HG03066 (cell line): ENCODE measurements around the gene RDH13.
"Not testable (repeated sequence)": the region's sequence is repeated elsewhere in the genome, so short reads cannot be mapped to it uniquely, and the experiment has no call there.

ENCODE experiments used
- ATAC-seq: cut with Tn5 transposase; IDR thresholded peaks from one replicate; pipeline ENCODE4 v1.9.1; 2021; ENCODE audit warnings: low read depth; ENCODE audit not compliant: unreplicated experiment

Gene RDH13

DNA sequence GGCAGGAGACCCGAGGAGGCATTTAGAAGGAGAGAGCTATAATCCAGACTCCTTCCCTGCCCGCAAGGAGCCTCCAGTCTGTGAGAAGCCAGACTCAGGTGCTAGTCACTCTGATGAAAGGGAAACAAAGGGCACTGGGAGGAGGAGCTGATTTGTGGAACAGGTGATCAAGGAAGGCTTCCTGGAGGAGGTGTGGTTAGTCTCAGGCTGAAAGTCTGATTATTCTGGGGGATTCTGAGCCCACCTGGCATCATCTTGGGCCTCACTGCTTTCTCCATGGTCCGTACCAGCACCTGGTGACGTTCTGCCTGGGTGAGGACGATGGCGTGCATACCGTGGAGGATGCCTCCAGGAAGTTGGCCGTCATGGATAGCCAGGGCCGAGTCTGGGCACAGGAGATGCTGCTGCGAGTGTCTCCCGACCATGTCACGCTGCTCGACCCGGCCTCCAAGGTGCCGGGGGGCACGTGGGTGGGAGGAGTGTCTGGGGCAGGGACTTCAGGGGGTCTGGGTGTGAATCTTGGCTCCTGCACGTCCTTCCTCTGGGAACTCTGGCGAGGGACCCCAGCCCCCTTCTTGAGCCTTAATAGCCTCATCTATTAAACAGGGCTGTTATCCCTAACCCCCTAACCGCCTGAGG lies 16.6 kb upstream of the RDH13 start:
- no peak for ATAC-seq

DNA sequence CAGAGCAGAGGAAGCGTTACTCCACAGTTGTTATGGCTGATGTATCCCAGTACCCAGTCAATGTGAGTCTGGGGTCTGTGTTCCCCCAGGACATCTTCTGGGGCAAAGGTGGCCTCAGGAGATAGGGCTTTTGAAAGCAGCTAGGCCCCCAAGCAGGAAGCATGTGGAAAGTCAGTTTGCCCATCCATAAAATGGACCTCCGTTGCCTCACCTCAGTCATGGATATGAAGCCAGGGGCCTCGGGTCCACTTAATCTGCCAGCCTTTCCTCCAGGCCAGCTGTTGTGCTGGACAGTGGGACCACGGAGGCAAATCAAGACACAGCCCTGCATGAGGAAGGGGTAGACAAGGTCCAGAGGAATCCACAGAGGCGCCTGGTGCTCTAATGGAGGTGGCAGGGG lies 16.0 kb upstream of the RDH13 start:
- ATAC-seq: no peak

DNA sequence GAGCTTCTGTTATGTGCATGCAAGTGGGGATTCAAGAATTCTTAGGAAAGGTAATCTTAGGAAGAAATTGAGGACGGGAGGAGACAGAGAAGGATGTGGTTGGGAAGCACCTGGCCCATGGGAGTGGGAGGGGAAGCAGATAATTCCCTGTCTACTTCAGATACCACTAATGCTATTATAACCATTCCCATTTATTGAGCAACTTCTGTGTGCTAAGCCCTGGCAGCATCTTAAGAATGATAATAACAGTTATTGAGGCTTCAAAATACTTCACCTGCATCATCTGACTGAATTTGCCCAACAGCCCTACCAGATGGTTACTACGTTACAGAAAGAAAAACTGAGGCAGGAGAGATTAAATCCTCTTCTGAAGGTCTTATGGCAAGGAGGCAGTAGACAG lies 14.2 kb upstream of the RDH13 start:
- ATAC-seq: no peak

DNA sequence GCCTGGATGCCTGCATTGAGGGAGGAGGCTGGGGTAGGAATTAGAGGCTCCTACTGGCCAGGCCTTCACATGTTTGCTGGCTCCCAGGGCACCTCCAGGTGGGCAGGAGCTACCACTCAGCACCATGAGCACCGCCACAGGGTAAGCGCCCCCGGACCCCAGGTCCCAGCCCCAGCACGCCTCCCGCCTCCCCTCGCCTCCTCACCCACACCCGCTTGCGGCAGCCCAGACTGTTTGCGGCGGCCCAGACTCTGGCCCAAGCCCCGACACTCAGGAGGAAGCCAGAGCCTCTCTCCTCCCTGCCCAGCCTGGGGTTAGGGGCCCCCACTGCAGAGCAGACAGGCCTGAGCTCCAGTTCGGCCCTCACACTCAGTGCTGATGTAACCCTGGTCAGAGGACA lies 13.4 kb upstream of the RDH13 start:
- no peak for ATAC-seq

DNA sequence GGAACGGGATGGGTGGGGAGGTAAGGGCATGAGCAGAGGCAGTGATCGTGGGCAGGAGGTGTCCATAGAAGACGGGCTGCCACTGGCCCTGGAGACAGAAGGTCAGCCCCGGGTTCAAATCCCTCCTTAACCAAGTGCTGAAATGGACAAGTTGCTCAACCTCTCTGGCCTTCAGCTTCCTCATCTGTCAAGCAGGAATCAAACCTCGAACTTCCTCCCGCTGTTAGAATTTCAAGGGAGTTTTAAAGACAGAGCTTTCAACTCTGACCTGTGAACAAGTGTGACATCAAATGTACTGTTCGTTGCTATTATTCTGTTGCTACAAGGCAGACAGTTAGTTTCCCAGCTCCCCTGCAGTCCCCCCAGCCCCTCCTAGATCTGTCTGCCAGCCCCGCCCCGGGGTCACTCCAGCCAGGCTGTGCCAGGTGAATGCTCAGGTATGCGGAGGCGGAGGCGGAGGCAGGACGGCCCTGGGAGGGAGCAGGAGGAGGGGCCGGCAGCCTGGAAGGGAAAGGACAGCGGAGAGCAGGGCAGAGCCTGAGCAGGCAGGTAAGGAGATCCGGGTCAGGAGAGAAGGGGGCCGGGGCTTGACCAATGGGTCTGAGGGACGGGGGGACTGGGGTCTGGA lies 12.5 kb upstream of the RDH13 start, which contains the start of gene EPS8L1:
Gene EPS8L1, plus strand, starts transcription at position 499 of the 628 bp plus-strand sequence. CDS start 576 bp downstream, outside the sequence.
- ATAC-seq: no peak

DNA sequence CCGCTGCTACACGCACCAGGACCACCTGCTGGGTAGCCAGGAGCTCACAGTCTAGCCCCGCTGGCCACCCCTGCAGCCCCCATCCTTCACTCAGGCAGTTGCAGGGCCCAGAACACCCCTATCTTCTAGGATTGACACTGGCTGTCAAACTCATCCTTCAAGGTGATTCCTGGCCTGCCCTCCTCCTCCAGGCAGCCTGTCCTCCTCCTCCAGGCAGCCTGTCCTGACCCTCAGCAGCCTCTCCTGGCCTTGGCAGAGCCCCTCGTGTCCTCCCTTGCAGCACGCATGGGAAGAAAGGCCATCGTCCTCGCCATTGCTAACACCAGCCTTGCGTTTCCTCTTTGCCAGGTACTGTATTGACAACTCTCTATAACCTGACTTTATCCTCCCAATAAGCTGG lies 9.0 kb upstream of the RDH13 start:
- no peak for ATAC-seq

DNA sequence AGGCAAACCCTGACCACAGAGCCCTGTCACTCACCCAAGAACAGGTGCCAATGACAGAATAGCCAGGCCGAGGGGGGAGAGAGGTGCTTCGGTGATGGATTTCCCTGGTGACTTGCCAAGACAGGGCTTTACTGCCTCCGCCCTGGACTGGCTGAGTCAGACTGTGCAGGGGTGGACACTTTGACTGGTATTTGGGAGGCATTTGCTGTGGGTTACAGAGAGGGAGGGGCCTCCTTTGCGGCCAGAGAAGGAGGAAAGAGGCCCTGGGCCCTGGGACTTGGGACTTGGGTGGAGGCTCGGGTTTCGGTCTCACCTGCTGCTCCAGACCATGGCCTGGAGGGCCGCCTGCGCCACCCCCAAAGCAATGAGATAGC lies 8.2 kb upstream of the RDH13 start:
- no peak for ATAC-seq

DNA sequence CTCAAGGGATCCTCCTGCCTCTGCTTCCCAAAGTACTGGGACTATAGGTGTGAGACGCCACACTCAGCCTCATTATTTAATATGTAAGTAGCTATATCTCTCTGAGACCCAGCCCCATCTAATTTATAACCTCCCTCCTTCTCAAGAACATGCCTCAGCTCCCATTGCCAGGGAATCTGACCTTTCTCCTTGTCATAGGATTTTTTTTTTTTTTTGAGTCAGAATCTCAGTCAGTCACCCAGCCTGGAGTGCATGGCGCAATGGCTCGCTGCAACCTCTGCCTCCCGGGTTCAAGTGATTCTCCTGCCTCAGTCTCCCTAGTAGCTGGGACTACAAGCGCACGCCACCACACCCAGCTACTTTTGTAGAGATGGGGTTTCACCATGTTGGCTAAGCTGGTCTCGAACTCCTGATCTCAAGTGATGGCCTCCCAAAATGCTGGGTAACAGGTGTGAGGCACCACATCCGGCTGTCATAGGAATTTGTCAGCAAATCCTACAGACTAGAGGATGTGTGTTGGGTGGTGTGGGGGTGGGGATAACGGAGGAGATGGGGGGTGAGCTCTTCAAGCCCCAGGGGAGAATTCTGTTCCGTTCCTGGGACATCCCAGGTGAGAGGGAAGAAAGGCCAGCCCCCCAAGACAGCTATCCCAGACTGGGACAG lies 7.6 kb upstream of the RDH13 start:
- no peak for ATAC-seq

DNA sequence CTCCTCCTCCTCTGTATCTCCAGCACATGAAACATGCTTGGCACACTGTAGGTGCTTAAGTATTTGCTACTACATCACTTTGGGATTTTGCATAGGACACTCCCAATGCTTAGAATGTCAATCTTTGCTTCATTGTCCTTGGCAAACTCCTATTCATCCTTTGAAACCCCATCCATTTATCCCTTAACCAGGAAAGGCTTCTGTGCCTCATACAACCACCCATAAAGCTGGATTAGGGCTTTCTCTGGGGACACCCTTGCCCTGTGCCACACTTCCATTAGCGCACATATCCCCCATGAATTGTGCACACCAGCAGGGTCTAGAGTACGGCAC lies 6.9 kb upstream of the RDH13 start:
- no peak for ATAC-seq

DNA sequence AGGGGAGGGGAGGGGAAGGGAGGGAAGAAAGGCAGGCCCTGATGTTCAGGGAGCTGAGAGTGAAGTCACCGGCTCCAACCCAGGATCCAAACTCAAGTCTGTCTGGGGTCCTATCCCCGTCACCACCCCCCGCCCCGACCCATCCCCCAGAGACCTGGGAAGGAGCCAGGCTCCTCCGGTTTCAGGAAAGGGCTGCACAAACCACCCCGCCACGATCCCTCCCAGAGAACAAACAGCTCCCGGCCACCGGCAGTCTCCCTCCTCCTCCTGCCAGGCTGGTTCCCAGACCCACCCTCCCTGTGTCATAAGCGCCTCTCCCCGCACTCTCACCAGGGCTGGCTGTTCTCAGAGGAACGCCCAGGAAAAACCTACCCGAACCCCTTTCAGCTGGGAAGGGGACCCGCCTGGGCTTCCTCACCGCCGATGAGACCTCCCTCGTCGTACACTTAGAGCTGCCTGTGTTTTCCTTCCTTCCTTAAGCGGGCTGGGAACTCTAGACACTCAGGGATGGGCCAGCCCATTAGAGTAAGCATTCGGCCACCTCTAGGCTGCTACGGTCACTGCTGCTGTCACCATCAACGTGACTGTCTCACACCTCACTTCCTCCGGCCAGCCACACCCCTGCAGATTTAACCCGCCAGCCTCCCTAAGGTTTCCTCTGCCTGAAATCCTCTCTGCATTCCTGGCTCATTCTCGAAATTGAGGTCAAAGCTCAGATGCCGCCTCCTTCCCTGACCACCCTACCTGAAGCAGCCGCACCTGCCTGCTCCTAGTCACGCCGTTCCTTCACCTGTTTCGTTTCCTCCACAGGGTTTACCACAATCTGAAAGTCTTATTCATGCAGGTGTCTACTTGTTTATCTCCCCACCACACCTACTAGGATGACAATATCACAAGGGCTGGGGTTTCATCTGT lies 6.3 kb upstream of the RDH13 start:
- ATAC-seq: no peak

DNA sequence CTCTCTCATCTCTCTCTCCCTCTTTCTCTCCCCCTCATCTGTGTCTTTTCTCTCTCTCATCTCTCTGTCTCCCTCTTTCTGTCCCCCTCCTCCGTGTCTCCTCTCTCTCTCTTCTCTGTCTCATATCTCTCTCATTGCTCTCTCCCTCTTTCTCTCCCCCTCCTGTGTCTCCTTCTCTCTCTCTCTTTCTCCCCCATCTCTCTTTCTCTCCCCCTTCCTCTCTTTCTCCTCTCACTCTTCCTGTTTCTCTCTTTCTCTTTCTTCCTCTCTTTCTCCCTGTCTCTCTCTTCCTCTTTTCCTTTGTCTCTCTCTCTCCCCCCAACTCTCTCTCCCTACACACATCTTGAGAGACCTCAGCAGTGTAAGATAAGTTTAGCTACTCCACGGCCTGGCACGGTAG lies 4.9 kb upstream of the RDH13 start:
- no peak for ATAC-seq

DNA sequence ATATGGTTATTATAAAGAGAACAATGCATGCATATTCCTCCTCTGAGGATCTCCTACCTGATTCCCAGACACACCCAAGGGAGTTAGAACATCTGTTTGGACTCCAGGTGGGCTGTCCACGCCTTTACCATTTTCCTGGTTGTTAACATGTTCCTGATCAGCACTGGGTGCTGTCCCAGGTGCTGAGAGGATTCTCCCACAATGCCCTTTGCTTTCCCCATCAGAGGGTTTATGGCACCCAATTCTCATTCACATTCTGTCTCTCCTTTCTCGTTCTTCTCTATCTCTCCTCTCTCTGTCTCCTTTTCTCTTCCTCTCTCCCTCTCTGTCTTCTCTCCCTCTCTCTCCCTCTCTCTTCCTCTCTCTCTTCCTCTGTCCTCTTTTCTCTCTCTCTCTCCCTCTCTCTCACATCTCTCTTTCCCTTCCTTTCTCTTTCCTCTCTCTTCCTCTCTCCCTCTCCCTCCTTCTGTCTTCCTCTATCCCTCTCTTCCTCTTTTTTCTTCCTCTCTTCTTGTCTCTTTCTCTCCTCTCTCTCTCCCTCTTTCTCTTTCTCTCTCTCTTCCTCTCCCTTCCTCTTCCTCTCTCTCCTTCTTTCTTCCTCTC lies 3.3 kb upstream of the RDH13 start:
- ATAC-seq: no peak

DNA sequence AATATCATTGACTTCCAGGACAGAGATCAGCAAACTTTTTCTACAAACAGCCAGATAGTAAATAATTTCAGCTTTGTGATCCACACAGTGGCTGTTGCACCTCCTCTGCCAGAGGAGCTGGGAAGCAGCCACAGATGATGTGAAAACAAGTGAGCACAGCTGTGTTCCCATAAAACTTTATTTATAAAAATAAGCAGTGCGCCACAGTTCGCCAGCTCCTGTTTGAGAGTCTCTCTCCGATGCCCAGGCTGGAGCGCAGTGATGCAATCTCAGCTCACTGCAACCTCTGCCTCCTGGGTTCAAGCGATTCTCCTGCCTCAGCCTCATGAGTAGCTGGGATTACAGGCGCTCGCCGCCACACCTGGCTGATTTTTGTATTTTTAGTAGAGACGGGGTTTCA lies 2.6 kb upstream of the RDH13 start:
- not testable (repeated sequence) for ATAC-seq

DNA sequence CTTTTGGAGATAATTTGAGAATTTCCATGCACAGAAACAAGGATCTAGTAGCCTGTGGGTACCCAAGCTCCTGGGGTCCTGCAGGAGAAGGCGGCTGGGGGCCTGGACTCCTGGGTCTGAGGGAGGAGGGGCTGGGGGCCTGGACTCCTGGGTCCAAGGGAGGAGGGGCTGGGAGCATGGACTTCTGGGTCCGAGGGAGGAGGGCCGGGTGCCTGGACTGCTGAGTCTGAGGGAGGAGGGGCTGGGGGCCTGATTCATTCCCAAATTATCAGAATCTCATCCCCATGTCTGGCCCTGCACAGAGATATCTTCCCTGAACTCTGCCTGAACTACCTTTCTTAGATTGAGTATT lies 520 bp upstream of the RDH13 start:
- ATAC-seq: no peak

DNA sequence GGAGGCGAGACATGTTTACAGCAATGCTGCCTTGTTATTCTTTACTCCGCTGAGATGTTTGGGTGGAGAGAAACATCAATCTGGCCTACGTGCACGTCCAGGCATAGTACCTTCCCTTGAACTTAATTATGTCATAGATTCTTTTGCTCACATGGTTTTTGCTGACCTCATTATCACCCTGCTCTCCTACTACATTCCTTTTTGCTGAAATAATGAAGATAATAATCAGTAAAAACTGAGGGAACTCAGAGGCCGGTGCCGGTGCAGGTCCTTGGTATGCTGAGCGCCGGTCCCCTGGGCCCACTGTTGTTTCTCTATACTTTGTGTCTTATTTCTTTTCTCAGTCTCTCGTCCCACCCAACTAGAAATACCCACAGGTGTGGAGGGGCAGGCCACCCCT lies 2.7 kb downstream of the RDH13 start:
- ATAC-seq: not testable (repeated sequence)

DNA sequence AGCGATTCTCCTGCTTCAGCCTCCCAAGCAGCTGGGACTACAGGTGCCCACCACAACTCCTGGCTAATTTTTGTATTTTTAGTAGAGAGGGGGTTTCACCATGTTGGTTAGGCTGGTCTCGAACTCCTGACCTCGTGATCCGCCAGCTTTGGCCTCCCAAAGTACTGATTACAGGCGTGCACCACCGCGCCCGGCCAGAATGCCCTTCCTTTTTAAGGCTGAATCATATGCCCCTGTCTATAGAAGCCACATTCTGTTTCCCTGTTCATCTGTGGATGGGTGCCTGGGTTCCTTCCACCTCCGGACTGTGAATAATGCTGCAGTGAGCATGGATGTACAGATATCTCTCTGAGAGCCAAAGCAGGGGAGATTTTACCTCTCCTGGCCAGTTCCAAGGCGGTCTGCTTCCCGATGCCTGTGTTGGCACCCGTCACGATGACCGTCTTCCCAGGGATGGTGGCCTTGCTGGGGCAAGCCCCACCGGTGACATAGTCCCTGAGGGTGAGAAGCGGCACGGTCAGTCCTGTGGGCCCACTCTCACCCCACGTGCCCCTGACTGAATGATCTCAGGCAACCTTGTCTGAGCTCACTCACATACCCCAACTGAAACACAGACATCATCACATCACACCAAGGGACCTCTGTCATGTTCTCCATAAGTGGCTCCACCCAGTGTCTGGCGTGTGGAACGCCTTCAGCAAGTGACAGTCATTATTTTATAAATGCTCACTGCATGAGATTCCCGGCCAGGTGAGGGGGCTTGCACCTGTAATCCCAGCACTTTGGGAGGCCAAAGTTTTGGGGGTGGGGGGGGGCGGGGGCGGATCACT lies 4.0 kb downstream of the RDH13 start:
- no peak for ATAC-seq

DNA sequence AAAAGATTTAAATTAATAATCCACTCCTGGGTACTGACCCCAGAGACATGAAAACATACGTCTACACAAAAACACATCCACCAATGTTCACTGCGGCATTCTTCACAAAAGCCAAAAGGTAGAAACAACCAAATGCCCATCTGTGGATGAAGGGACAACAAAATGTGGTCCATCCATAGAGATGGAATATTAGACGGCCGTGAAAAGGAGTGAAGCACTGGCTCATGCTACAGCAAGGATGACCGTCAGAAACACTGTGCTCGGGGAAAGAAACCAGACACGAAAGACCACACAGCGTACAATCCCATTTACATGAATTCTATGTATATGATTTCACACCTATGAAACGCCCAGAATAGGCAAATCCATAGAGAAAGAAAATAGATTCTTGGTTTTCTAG lies 6.1 kb downstream of the RDH13 start:
- ATAC-seq: no peak

DNA sequence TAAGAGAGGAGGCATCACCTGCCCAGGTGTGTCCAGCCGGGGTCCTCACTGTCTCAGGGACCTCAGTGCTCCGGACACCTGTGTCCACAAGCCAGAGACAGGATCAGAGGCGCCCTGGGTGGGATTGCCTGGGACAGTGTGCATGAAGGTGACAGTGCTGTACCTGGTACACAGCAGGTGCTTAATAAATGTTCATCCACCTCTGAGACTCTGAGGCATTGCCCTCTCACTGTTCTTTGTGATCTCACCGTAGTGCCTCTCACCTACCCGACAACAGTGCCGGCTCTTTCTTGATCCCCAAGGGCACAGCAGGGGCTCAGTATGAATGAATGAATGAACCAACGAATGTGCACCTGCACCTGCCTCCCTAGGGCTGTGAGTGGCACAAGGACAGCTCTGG lies 9.2 kb downstream of the RDH13 start:
- no peak for ATAC-seq

DNA sequence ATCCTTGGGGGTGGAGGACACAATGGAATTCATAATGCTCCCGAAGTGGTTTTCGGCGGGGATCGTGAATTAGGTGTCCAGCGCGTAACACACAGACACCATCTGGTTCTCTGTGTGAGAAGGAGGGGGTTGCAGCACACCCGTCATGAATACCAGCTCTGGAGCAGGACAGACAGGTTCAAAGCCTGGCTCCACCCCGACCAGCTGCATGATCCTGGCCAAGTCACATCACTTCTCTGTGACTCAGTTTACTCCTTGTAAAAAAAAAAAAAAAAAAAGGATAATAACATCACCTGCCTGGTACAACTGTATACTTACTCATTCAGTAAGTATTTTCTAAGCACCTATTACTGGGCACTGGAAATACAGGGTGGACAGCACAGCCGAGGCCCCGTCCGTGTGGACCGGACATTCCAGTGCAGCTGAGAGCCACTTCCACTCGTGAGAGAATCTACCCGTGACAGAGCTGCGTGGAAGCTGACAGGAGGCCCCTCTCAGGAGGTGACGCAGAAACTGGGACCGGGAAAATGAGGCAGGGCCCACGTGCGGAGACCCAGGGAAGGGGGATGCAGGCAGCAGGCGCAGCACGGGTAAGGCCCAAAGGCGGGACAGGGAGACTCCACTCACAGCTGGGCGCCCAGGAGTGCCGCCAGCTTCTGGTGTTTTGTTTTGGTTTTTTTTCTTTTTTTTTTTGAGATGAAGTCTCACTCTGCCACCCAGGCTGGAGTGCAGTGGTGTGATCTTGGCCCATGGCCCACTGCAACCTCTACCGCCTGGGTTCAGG lies 12.0 kb downstream of the RDH13 start:
- no peak for ATAC-seq
